ENCODE results near the gene IGF2BP1.

DNA sequence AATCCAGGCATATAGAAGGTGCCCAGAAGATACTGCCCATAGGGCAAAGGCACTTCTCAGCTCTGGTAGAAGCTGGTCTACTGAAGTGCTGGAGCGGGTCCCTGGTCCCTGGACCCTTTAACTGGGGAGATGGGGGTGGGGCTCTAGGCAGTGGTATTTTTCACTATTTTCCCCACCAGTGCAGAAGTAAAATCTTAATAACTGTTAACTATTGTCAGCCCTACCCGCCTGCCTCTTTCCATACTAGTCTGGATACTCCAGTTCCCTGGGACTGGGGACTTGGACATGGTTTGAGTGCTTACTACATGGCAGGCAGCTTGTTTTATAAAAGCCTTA is 24.6 kb downstream of the IGF2BP1 start:
- TF ChIP-seq, protein P1, sequence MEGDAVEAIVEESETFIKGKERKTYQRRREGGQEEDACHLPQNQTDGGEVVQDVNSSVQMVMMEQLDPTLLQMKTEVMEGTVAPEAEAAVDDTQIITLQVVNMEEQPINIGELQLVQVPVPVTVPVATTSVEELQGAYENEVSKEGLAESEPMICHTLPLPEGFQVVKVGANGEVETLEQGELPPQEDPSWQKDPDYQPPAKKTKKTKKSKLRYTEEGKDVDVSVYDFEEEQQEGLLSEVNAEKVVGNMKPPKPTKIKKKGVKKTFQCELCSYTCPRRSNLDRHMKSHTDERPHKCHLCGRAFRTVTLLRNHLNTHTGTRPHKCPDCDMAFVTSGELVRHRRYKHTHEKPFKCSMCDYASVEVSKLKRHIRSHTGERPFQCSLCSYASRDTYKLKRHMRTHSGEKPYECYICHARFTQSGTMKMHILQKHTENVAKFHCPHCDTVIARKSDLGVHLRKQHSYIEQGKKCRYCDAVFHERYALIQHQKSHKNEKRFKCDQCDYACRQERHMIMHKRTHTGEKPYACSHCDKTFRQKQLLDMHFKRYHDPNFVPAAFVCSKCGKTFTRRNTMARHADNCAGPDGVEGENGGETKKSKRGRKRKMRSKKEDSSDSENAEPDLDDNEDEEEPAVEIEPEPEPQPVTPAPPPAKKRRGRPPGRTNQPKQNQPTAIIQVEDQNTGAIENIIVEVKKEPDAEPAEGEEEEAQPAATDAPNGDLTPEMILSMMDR (IDR thresholded peaks at IDR 0.05): no peak
- TF ChIP-seq POLR2AphosphoS5 (IDR thresholded peaks at IDR 0.05; ENCODE audit: low read depth, low read length) (no peak), TCF12 (IDR thresholded peaks at IDR 0.05) (no peak), SMC3 (IDR thresholded peaks at IDR 0.05; ENCODE audit: low read depth, low read length) (no peak), NRF1 (IDR thresholded peaks at IDR 0.05; ENCODE audit: low read depth, low read length) (no peak), GABPA (IDR thresholded peaks at IDR 0.05; ENCODE audit: low read depth) (no peak), SIN3A (IDR thresholded peaks at IDR 0.05; ENCODE audit: borderline replicate concordance, low read depth, low read length) (no peak), EZH2phosphoT487 (IDR thresholded peaks at IDR 0.05; ENCODE audit: borderline replicate concordance, low read depth) (no peak), CHD2 (IDR thresholded peaks at IDR 0.05; ENCODE audit: low read length, partially characterized antibody) (no peak)
- TF ChIP-seq, protein P2, sequence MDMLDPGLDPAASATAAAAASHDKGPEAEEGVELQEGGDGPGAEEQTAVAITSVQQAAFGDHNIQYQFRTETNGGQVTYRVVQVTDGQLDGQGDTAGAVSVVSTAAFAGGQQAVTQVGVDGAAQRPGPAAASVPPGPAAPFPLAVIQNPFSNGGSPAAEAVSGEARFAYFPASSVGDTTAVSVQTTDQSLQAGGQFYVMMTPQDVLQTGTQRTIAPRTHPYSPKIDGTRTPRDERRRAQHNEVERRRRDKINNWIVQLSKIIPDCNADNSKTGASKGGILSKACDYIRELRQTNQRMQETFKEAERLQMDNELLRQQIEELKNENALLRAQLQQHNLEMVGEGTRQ (IDR thresholded peaks at IDR 0.05; ENCODE audit: borderline replicate concordance, low read depth, low read length): no peak

All from SK-N-SH (cell line).